Activated CD8-positive, alpha-beta memory T cell treated with anti-CD3 and anti-CD28 coated beads for 4 hours (primary cell): ENCODE data around the gene CTCFL.

Experiments used
- DNase-seq, 2 donors: peaks; one replicate each; pipeline ENCODE4 v3.0.0-alpha.2; 2020; ENCODE audit warnings: low read depth in 2 of 2

CTCFL gene

DNA sequence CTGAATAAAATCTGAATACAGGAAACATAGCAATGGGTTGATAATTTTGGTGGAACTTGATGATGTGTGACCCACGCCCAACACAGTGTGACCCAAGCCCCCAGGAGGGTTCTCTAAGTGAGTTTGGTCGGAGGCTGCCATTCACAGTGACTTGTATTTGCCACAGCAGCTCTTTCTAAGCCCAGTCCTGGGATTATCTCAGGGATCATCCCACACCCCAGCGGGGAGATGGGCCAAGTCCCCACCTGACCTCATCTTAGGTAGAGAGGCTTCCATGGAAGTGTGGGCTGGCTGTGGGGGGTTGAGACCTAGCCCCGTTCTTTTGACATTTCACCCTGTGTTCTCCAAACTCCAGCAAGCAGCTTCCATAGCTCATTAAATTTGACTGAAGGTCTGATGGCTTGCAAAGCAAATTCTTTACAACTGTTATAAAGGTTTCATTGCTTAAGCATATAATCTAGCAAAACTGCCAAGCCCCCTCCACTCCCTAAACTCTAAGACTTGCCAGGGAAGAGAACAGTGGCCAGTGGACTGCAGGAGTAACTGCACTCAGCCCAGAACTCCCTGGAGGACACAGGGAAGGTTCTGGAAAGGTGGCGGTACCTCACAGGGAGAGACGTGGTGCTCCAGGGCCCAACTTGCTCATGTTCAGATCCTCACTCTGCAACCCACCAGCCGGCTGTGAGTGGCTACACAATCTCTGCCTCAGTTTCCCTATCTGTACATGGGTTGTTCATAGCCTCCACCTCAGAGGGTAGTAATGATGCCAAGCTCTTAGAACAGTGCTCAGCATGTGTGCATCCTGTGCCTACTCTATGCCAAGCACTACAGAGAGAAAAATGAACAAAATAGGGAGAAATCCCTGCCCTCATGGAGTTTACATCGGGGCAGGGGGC, 35.0 kb upstream of the CTCFL start:
- no peak for DNase-seq

GRCh38 chr20:57559289-57559634, 34.3 kb upstream of the CTCFL start:
- DNase-seq, result no peak

DNA sequence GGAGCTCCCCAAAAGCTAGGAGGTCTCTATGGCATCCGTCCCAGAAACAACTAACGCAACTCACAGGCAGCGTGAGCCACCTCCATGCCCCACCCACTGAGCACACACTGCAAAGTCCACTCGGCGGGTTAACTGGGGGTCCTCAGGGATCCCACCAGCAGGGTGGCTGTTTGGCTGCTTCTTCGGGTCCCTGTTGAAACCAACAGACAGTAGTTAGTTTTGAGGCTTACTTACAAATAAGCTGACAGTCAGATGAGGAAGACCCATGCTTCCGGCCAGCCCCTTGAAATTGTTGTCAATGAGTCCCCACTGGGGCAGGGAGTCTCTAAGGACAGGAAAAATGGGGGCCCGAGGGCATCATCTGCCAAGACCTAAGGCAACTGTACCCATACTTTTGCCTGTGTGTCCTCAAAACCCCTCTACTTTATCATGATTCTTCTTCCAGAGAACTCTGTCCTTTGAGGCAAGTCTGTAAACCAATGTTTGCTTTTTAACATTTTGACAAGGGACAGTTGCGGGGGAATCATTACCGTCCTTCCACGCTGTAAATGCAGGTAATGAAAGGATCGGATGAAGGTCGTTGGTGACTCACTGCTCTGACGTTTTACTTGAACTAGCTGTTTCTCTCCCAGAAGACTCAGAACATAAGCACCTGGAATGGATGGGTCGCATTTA, 33.8 kb upstream of the CTCFL start:
- no peak for DNase-seq

- DNase-seq, result no peak
Observed at GRCh38 chr20:57557926-57558613, 33.1 kb upstream of the CTCFL start.

- no peak for DNase-seq
Observed at GRCh38 chr20:57556980-57557274, 32.0 kb upstream of the CTCFL start.

GRCh38 chr20:57555457-57556184, 30.7 kb upstream of the CTCFL start:
- DNase-seq, result no peak

GRCh38 chr20:57553376-57554018, 28.6 kb upstream of the CTCFL start:
- DNase-seq, result no peak

DNA sequence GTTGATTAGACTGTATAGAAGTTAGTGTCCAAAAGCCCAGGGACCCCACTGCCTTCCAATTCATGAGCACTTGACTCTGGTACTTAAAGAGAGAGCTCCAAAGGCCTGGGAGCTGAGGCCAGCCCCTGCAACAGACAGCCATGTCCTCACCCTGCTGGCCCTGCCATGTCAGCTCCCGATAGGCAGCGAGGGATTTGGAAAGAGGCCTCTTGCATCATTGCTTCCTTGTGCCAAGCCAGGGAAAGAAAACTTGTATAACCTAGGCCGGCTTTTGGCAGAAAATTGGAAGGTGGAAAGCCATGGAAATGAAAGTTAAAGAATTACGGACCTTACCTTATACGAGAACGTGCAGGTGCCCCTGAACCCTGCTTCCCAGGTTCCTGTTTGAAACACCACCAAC, 27.5 kb upstream of the CTCFL start:
- no peak for DNase-seq

- no peak for DNase-seq
Observed at GRCh38 chr20:57548177-57549058, 23.5 kb upstream of the CTCFL start.

- DNase-seq, result no peak
Observed at GRCh38 chr20:57546956-57547649, 22.2 kb upstream of the CTCFL start.

DNA sequence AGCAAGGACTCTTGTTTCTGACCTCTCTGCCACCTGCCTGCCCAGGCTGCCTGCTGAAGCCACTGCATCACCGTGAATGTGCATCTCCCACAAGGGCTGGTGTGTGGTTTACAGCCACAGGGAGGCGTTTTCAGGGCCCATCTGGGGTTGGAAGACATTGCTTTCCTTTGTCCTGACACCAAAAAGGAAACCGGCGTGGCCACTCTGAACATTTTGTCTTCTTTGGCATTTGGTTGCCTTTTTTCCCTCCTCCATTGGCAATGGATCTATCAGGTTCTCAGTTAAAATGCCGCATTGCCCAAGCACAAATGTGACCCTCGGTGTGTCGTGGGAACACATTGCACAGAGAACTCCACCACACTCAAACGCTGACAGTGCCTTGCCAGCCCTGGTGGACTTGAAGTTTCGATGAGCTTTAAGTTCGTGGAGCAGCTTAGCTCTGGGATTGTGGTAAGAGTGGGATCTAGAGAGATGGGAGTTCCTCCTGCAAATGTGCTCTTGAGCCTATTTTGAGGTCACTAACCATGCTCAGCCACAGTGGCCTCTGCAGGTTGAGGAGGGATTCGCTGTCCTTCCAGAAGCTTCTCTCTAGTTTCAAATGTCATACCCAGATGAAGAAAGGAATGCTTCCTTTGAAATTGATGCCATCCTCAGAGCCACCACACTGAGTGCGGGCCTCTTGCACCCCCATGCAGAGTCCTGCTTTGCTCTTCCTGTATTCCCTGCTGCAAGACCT, 21.2 kb upstream of the CTCFL start:
- DNase-seq, result no peak

GRCh38 chr20:57544838-57545564, 20.1 kb upstream of the CTCFL start:
- no peak for DNase-seq

DNA sequence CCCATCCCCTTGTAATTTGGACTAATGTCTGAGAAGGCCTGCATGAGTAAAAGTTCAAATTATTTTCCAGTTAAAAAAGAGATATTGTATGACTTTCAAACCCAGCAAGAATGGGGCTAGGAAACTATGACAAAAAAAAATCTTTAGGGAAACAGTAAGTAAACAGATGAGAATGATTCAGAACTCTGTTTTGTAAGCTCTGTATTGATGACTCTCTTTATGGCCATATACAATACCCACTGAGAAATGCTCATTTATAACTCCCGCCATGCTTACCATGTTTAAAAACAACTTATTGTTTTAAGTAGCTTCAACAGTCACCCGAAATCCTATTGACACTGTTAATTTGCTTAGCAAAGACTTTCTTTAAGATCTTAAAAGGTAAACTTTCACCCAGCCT, 18.8 kb upstream of the CTCFL start:
- no peak for DNase-seq

DNA sequence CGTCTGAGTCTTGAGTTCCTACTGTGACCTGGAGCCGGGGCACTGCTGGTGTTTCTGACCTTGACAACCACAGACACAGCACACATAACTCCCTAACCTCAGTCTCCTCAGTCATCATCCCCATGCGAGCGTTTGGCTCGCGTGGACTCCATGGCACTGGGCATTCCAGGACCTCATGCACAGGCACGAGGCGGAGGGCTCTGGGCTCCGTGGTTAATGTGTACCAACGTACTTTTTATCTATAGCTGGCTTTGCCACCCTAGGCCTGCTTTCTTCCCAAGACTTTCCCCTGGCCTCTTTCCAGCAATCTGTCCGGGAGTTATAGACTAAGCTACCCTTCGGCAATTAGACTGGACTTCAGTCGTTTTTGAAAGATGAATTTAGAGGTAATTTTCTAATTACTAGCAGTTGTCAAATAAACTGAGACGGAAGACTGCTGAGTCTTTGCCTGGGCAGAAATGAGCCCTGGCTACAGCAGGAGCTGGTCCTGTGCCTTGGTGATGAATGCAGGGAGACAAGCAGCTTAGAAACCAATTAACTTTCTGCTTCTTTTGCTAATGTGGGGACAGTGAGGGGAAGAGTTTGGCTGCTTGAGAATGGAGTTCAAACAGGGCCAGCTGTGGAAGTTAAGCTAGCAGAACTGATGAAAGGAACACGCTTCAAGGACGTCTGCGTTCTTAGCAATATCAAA, 16.1 kb upstream of the CTCFL start:
- no peak for DNase-seq

DNA sequence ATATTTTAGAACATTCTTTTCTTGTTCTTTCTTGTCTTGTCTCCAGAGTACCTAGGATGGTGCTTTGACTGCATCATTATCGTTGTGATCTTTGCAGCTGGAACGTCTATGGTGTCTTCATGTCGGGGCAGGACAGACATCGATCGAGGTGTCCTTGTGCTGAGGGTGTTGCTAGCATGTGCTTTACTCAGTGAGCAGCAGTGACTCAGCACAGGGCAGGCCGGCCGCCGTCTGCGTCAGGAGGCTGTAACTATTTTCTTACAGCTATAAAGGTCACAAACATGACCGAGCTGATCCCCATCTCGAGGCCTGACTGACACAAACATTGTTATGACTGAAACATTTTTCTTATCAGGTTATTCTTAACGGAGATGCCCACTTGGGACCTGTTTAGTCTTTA, 14.9 kb upstream of the CTCFL start:
- DNase-seq, result no peak

GRCh38 chr20:57537822-57538221, 12.9 kb upstream of the CTCFL start:
- DNase-seq, result no peak

DNA sequence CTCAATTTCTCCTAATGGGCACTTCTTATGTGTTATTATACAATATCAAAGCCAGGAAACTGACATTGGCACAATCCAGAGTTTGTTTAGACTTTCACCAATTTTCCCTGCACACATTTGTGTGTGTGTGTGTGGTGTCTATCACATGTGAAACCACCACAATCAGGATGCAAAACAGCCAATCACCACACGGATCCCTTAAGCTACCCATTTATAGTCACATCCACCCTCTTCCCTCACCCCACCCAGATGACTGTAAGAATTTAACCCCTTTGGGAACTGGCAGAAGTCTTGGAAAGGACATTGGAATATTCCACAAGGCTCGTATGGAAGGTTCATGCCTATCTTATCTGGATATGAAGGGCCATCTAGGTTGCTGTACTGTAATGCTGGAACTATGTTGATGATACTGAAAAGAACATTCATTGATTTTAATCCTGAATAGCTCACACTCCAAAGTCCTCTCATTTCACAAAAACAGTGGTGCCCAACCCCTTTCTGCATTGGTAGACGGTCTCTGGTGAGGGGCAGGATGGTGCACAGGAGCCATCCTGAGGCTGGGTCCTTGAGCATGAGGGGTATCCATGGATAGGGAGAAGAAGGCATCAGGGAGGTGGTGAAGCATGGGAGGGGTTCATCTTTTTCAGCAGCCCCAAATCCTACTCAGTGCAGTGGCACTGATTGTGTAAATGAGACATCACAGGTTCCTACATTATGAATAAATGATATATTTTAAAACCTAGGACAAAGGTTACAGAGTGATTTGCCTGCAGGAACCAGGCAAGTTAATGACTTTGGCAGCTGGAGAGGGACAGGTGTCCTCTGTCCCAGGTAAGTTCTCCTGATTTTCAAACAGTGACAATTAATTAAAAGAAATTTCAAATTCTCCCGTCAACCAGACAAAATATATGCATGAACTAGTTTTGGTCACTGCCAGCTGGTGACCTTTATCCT, 12.1 kb upstream of the CTCFL start:
- no peak for DNase-seq
